Measurements from ENCODE around the gene IQSEC3. TPM values are rescaled to one million over a fixed set of nuclear protein-coding genes. Genes with fewer than 3 reads are reported as not detected.
A peak's percentile ranks its signal among the peaks of the same experiment; 100 is the strongest.
"Not testable (repeated sequence)": the region's sequence is repeated elsewhere in the genome, so short reads cannot be mapped to it uniquely, and the experiment has no call there.

IQSEC3 gene
- total and polyA plus RNA-seq, 2 donors from 2014 or later, result 1.4 to 6.9 TPM

DNA sequence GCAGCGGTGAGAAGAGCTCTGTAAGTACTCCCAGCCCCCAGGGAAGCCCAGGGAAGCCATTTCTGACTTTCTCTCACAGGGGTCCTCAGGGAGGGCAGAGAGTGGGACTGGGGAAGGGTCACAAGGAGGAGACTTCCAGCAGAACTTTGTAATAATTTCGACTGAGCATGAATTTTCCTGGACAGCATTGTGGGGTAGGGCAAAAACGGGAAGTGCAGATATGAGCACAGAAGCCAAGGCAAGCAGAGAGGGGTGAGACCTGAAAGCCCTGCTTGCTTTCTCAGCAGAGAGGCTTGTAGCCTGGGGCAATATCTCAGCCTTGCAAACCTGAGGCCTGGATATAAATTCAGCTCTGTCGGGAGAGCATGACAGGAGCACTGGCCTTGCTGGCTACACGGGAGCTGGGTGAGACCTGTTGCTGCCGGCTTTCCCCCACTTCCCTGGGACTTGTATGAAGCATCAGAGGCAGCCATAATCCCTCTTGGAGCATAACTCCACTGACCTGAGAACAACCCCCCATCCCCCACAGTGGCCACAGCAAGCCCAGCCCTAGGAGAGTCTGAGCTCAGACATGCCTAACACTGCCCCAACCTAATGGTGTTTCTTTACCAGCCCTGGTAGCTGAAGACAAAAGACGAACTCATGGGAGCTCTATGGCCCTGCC lies 9.8 kb upstream of the IQSEC3 start:
- FAIRE-seq (no peak), DNase-seq (no peak)
- TF ChIP-seq, protein P1, sequence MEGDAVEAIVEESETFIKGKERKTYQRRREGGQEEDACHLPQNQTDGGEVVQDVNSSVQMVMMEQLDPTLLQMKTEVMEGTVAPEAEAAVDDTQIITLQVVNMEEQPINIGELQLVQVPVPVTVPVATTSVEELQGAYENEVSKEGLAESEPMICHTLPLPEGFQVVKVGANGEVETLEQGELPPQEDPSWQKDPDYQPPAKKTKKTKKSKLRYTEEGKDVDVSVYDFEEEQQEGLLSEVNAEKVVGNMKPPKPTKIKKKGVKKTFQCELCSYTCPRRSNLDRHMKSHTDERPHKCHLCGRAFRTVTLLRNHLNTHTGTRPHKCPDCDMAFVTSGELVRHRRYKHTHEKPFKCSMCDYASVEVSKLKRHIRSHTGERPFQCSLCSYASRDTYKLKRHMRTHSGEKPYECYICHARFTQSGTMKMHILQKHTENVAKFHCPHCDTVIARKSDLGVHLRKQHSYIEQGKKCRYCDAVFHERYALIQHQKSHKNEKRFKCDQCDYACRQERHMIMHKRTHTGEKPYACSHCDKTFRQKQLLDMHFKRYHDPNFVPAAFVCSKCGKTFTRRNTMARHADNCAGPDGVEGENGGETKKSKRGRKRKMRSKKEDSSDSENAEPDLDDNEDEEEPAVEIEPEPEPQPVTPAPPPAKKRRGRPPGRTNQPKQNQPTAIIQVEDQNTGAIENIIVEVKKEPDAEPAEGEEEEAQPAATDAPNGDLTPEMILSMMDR (IDR thresholded peaks at IDR 0.05; ENCODE audit: borderline replicate concordance, extremely low read depth, insufficient read depth), result no peak
- Histone ChIP-seq H3K27ac (ENCODE audit: low read depth in 2 of 2, low read length in 2 of 2) (no peak overlapping the region), H3K9ac (ENCODE audit: low read length in 3 of 3) (no peak overlapping the region), H3K9me3 (ENCODE audit: control insufficient read depth in 2 of 3, insufficient read depth in 1 of 3, low read length in 3 of 3) (peaks cover 0 to 3% (median 0%) of the 10 kb centered on the region in 3 donors), H3K36me3 (ENCODE audit: control insufficient read depth in 2 of 3, insufficient read depth in 3 of 3, low read length in 3 of 3) (no peaks in the 10 kb centered on the region), H3K4me1 (ENCODE audit: control insufficient read depth in 2 of 3, insufficient read depth in 2 of 3, low read depth in 1 of 3, low read length in 3 of 3) (no peaks in the 10 kb centered on the region), H3K4me3 (ENCODE audit: low read length in 3 of 3) (no peak overlapping the region), H3K27me3 (ENCODE audit: control insufficient read depth, insufficient read depth, low read length) (peaks cover 4% of the 10 kb centered on the region)
- intact Hi-C loops (cut with DNase I), result no loop called here

DNA sequence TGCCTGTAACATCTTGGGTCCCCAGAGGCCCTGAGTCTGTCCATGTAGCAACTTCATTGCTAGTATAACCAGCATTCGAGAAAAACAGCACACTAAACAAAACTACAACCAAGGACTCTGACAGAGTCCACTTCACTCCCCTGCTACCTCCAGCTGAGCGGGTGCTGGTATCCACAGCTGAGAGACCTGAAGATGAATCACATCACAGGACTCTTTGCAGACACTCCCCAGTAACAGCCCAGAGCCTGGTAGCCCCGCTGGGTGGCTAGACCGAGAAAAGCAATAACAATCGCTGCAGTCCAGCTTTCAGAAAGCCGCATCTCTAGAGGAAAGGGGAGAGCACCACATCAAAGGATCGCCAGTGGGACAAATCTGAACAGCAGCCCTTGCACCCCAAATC lies 9.0 kb upstream of the IQSEC3 start:
- no peak for DNase-seq
- H3K4me1 ChIP-seq (ENCODE audit: control insufficient read depth in 2 of 3, insufficient read depth in 2 of 3, low read depth in 1 of 3, low read length in 3 of 3), result no peaks in the 10 kb centered on the region
- TF ChIP-seq, protein P1 (IDR thresholded peaks at IDR 0.05; ENCODE audit: borderline replicate concordance, extremely low read depth, insufficient read depth), result no peak
- H3K27me3 ChIP-seq (ENCODE audit: control insufficient read depth, insufficient read depth, low read length), result peaks cover 4% of the 10 kb centered on the region
- intact Hi-C loops (cut with DNase I), result no loop called here
- no peak for FAIRE-seq
- H3K27ac ChIP-seq (ENCODE audit: low read depth in 2 of 2, low read length in 2 of 2), result no peak overlapping the region
- H3K4me3 ChIP-seq (ENCODE audit: low read length in 3 of 3), result no peak overlapping the region
- H3K9me3 ChIP-seq (ENCODE audit: control insufficient read depth in 2 of 3, insufficient read depth in 1 of 3, low read length in 3 of 3), result peaks cover 0 to 3% (median 0%) of the 10 kb centered on the region in 3 donors
- no peaks in the 10 kb centered on the region for H3K36me3 ChIP-seq (ENCODE audit: control insufficient read depth in 2 of 3, insufficient read depth in 3 of 3, low read length in 3 of 3)
- no peak overlapping the region for H3K9ac ChIP-seq (ENCODE audit: low read length in 3 of 3)

DNA sequence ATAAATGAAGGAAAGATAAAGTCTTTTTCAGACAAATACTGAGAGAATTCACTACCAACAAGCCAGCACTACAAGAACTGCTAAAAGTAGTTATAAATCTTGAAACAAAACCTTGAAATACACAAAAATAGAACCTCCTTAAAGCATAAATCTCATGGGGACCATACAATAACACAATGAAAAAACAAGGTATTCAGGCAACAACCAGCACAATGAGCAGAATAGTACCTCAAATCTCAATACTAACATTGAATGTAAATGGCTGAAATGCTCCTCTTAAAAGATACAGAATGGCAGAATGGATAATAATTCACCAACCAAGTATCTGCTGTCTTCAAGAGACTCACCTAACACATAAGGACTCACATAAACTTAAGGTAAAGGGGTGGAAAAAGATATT lies 7.7 kb upstream of the IQSEC3 start:
- Histone ChIP-seq H3K9ac (ENCODE audit: low read length in 3 of 3) (no peak overlapping the region), H3K27ac (ENCODE audit: low read depth in 2 of 2, low read length in 2 of 2) (no peak overlapping the region), H3K36me3 (ENCODE audit: control insufficient read depth in 2 of 3, insufficient read depth in 3 of 3, low read length in 3 of 3) (no peaks in the 10 kb centered on the region), H3K27me3 (ENCODE audit: control insufficient read depth, insufficient read depth, low read length) (peaks cover 1% of the 10 kb centered on the region), H3K4me1 (ENCODE audit: control insufficient read depth in 2 of 3, insufficient read depth in 2 of 3, low read depth in 1 of 3, low read length in 3 of 3) (no peaks in the 10 kb centered on the region), H3K9me3 (ENCODE audit: control insufficient read depth in 2 of 3, insufficient read depth in 1 of 3, low read length in 3 of 3) (peaks cover 0 to 3% (median 0%) of the 10 kb centered on the region in 3 donors), H3K4me3 (ENCODE audit: low read length in 3 of 3) (no peak overlapping the region)
- DNase-seq (no peak), FAIRE-seq (no peak)
- TF ChIP-seq, protein P1 (IDR thresholded peaks at IDR 0.05; ENCODE audit: borderline replicate concordance, extremely low read depth, insufficient read depth), result no peak
- intact Hi-C loops (cut with DNase I), result no loop called here

DNA sequence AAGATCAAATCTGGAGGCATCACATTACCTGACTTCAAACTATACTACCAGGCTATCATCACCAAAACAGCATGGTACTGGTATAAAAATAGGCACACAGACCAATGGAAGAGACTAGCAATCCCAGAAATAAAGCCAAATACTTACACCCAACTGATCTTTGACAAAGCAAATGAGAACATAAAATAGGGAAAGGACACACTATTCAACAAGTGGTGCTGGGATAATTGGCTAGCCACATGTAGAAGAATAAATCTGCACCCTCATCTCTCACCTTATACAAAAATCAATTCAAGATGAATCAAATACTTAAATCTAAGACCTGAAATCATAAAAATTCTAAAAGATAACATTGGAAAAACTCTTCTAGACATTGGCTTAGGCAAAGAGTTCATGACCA lies 4.7 kb upstream of the IQSEC3 start:
- H3K9ac ChIP-seq (ENCODE audit: low read length in 3 of 3); DNase-seq; H3K9me3 ChIP-seq (ENCODE audit: control insufficient read depth in 2 of 3, insufficient read depth in 1 of 3, low read length in 3 of 3); H3K4me3 ChIP-seq (ENCODE audit: low read length in 3 of 3); H3K27ac ChIP-seq (ENCODE audit: low read depth in 2 of 2, low read length in 2 of 2); H3K27me3 ChIP-seq (ENCODE audit: control insufficient read depth, insufficient read depth, low read length); FAIRE-seq; H3K36me3 ChIP-seq (ENCODE audit: control insufficient read depth in 2 of 3, insufficient read depth in 3 of 3, low read length in 3 of 3); H3K4me1 ChIP-seq (ENCODE audit: control insufficient read depth in 2 of 3, insufficient read depth in 2 of 3, low read depth in 1 of 3, low read length in 3 of 3); intact Hi-C loops (cut with DNase I): not testable (repeated sequence)

DNA sequence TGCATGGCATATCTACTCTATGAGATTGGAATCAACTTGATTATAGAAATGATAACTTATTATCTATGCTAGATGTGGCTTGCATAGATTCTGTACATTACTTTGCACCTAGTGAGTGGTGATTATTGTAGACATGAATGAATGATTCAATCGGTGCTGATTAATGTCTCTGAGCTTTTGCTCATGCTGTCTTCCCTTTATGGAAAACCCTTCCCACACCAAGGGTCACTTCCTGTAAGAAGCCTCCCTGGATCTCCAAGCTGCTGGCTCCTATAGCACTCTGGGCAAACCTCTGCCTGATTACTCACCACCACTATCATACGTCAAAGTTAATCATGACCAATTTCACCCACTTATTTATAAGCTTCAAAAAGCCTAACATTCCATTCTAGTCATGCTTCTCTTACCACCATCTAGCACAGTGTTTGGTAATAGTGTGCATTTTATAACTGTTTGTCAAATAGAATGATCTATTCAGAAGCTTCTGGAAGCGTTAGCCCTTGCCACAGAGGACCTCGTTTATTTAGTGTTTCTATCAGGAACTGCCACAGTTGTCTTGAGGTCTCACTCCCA lies 990 bp upstream of the IQSEC3 start:
- H3K4me1 ChIP-seq (ENCODE audit: control insufficient read depth in 2 of 3, insufficient read depth in 2 of 3, low read depth in 1 of 3, low read length in 3 of 3); H3K9ac ChIP-seq (ENCODE audit: low read length in 3 of 3); H3K27ac ChIP-seq (ENCODE audit: low read depth in 2 of 2, low read length in 2 of 2); FAIRE-seq; H3K9me3 ChIP-seq (ENCODE audit: control insufficient read depth in 2 of 3, insufficient read depth in 1 of 3, low read length in 3 of 3); H3K4me3 ChIP-seq (ENCODE audit: low read length in 3 of 3); H3K27me3 ChIP-seq (ENCODE audit: control insufficient read depth, insufficient read depth, low read length); intact Hi-C loops (cut with DNase I); H3K36me3 ChIP-seq (ENCODE audit: control insufficient read depth in 2 of 3, insufficient read depth in 3 of 3, low read length in 3 of 3); DNase-seq: not testable (repeated sequence)

DNA sequence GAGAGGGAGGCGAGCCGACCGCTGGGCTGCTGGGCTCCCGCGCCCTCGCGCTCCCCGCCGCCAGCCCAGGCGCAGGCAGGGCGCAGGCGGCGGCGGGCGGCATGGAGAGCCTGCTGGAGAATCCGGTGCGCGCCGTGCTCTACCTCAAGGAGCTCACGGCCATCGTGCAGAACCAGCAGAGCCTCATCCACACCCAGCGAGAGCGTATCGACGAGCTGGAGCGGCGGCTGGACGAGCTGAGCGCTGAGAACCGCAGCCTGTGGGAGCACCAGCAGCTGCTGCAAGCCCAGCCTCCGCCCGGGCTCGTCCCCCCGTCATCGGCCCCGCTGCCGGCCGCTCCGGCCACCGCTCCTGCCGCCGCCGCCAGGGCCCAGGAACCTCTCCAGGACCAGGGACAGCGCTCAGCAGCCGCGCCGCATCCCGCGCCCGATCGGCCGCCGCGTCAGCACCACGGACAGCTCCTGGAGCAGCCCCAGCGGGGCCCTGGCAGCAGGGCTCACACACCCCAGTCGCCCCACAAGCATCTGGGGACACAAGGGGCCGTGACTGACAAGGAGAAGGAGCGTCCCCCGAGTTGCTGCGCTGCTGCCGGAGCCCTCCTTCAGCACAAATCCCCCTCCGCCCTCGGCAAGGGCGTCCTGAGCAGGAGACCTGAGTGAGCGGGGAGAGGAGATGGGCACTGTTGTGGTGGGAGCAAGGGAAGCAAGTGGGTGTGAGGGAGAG lies 376 bp downstream of the IQSEC3 start:
- FAIRE-seq; H3K27ac ChIP-seq (ENCODE audit: low read depth in 2 of 2, low read length in 2 of 2); H3K36me3 ChIP-seq (ENCODE audit: control insufficient read depth in 2 of 3, insufficient read depth in 3 of 3, low read length in 3 of 3); H3K4me3 ChIP-seq (ENCODE audit: low read length in 3 of 3); H3K9ac ChIP-seq (ENCODE audit: low read length in 3 of 3); H3K4me1 ChIP-seq (ENCODE audit: control insufficient read depth in 2 of 3, insufficient read depth in 2 of 3, low read depth in 1 of 3, low read length in 3 of 3); intact Hi-C loops (cut with DNase I); H3K9me3 ChIP-seq (ENCODE audit: control insufficient read depth in 2 of 3, insufficient read depth in 1 of 3, low read length in 3 of 3); H3K27me3 ChIP-seq (ENCODE audit: control insufficient read depth, insufficient read depth, low read length): not testable (repeated sequence)
- peak; percentile 70 to 86 (median 80) for DNase-seq

Measured in kidney (tissue), 14 donors.